ENCODE measurements around the gene UBL4B. TPM values are rescaled to one million over a fixed set of nuclear protein-coding genes. Genes with fewer than 3 reads are reported as not detected.

The UBL4B gene
- total and polyA plus RNA-seq, 9 of the 15 experiments (the other 6 are each of a cell fraction or from before 2014, with no cell fraction given), result not detected

DNA sequence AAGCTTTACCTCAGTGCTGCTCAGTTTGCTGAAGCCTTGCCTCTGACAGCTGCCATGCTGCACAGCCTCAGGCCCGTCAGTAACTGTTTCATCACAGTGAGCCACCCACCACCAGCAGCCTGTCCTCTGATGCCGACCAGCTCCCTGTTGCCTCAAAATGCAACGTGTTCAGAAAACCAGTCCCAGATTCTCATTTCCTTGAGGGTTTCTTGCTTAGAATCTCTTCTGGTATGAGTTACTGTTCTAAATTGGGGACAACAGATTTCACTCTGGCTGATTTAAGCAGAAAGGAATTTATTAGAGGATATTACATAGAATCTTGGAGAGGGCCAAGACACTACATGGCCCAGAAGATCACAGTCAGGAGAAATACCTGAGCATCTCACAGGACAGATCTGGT lies 11.0 kb downstream of the UBL4B start (continued):
- TF ChIP-seq, protein P1, sequence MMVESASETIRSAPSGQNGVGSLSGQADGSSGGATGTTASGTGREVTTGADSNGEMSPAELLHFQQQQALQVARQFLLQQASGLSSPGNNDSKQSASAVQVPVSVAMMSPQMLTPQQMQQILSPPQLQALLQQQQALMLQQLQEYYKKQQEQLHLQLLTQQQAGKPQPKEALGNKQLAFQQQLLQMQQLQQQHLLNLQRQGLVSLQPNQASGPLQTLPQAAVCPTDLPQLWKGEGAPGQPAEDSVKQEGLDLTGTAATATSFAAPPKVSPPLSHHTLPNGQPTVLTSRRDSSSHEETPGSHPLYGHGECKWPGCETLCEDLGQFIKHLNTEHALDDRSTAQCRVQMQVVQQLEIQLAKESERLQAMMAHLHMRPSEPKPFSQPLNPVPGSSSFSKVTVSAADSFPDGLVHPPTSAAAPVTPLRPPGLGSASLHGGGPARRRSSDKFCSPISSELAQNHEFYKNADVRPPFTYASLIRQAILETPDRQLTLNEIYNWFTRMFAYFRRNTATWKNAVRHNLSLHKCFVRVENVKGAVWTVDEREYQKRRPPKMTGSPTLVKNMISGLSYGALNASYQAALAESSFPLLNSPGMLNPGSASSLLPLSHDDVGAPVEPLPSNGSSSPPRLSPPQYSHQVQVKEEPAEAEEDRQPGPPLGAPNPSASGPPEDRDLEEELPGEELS (CRISPR knock-in tag; IDR thresholded peaks at IDR 0.05; ENCODE audit: borderline replicate concordance), result no peak
- TF ChIP-seq IFI16 (CRISPR knock-in tag; IDR thresholded peaks at IDR 0.05), result no peak
- TF ChIP-seq ZNF551 (CRISPR knock-in tag; IDR thresholded peaks at IDR 0.05), result no peak
- TF ChIP-seq TCF3 (CRISPR knock-in tag; IDR thresholded peaks at IDR 0.05), result no peak
- no peak for TF ChIP-seq SMAD4 (CRISPR knock-in tag; conservative IDR thresholded peaks at IDR 0.05)
- no peak for TF ChIP-seq ARID1B (IDR thresholded peaks at IDR 0.05)

DNA sequence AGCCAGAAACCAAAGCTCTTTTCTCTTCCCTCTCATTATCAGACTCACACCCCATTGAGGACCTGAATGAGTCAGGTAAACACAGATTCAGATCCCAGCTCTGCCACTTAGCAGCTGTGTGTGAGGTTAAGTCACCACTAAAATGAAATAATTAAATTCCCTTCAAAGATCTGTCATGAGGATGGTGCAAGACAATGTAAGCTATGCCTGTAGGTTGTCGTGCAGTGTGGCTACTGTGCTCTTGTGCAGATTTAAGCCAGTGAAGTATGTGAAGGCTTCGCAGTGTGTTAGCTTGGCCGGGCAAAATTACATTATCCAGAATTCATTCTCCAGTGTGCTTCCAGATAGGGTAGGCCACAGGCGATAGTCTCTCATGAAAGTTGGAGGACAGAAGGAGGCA lies 13.6 kb downstream of the UBL4B start:
- BruUV-seq (replicated peaks), result no TSS peak
- DNase-seq (ENCODE audit: extremely low read depth in 1 of 4, low spot score in 3 of 4) (no peak), FAIRE-seq (no peak), ATAC-seq (no peak)
- ChIA-PET POLR2A (no interaction called here), CTCF (ENCODE audit: low intra/inter-chr PET ratio) (no interaction called here)
- no peak overlapping the region for H3K9ac ChIP-seq (ENCODE audit: insufficient read depth in 1 of 2, low read depth in 2 of 2, low read length in 2 of 2)
- no peak overlapping the region for H3K4me3 ChIP-seq
- no peak overlapping the region for H3K4me2 ChIP-seq (ENCODE audit: insufficient read depth, low read length)
- in situ Hi-C loops (cut with MboI) (no loop called here), intact Hi-C loops (cut with micrococcal nuclease) (no loop called here)
- no peaks in the 10 kb centered on the region for H4K20me1 ChIP-seq (replicated peaks; ENCODE audit: control insufficient read depth, insufficient read depth, low read length)
- 4% methylated on average over 4 of the region's 4 CpGs for WGBS (ENCODE audit: insufficient coverage, low coverage, missing lambda C conversion rate)
- H3K27ac ChIP-seq (ENCODE audit: extremely low read depth, low read depth, low read length), result no peak overlapping the region
- peaks cover 17 to 24% of the 10 kb centered on the region in 2 experiments for H3K27me3 ChIP-seq (ENCODE audit: control insufficient read depth in 2 of 2, insufficient read depth in 2 of 2, low read length in 2 of 2)
- no peak overlapping the region for H2AFZ ChIP-seq (ENCODE audit: low read depth, low read length)
- H3K9me1 ChIP-seq (ENCODE audit: control insufficient read depth, insufficient read depth, low read length), result no peaks in the 10 kb centered on the region
- no peaks in the 10 kb centered on the region for H3K36me3 ChIP-seq (ENCODE audit: control insufficient read depth, insufficient read depth, low read length)
- H3K4me1 ChIP-seq (replicated peaks in 1 of 2; ENCODE audit: control insufficient read depth in 2 of 2, insufficient read depth in 2 of 2, low read length in 2 of 2), result peaks cover 0 to 4% of the 10 kb centered on the region in 2 experiments; a peak in 2 of 5 replicates
- peaks cover 2% of the 10 kb centered on the region for H3K9me3 ChIP-seq (replicated peaks; ENCODE audit: control insufficient read depth, insufficient read depth, low read depth, low read length)
- no peaks in the 10 kb centered on the region for H3K79me2 ChIP-seq (ENCODE audit: control insufficient read depth, insufficient read depth, low read length)
- no peak for TF ChIP-seq MCM3 (IDR thresholded peaks at IDR 0.05)
- TF ChIP-seq ETV6 (IDR thresholded peaks at IDR 0.05; ENCODE audit: borderline replicate concordance in 1 of 2, low read depth in 2 of 2, low read length in 1 of 2), result no peak
- no peak for TF ChIP-seq ETV6 (CRISPR knock-in tag; IDR thresholded peaks at IDR 0.05; ENCODE audit: borderline replicate concordance)
- 0 out of 2 replicates have a peak, but pooled peaks have one; percentile 7 for TF ChIP-seq NFIC (IDR thresholded peaks at IDR 0.05)
- TF ChIP-seq, protein P2, sequence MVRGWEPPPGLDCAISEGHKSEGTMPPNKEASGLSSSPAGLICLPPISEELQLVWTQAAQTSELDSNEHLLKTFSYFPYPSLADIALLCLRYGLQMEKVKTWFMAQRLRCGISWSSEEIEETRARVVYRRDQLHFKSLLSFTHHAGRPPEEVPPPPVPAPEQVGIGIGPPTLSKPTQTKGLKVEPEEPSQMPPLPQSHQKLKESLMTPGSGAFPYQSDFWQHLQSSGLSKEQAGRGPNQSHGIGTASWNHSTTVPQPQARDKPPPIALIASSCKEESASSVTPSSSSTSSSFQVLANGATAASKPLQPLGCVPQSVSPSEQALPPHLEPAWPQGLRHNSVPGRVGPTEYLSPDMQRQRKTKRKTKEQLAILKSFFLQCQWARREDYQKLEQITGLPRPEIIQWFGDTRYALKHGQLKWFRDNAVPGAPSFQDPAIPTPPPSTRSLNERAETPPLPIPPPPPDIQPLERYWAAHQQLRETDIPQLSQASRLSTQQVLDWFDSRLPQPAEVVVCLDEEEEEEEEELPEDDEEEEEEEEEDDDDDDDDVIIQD (CRISPR knock-in tag; IDR thresholded peaks at IDR 0.05), result no peak
- TF ChIP-seq GABPB1 (CRISPR knock-in tag; IDR thresholded peaks at IDR 0.05), result no peak
- no peak for TF ChIP-seq EZH2 (IDR thresholded peaks at IDR 0.05; ENCODE audit: borderline replicate concordance, low read depth, low read length)
- TF ChIP-seq HNRNPH1 (optimal IDR thresholded peaks at IDR 0.05; ENCODE audit: low read depth, low read length), result no peak
- TF ChIP-seq ZNF778 (CRISPR knock-in tag; IDR thresholded peaks at IDR 0.05), result no peak
- TF ChIP-seq CEBPG (CRISPR knock-in tag; IDR thresholded peaks at IDR 0.05), result no peak
- TF ChIP-seq CEBPG (tag; conservative IDR thresholded peaks at IDR 0.05 in 1 of 2, IDR thresholded peaks at IDR 0.05 in 1 of 2), result peak in 1 of 2 experiments; percentile 63; a peak in 2 of 4 replicates
- no peak for TF ChIP-seq MCM5 (IDR thresholded peaks at IDR 0.05; ENCODE audit: low read depth)
- TF ChIP-seq, protein P3, sequence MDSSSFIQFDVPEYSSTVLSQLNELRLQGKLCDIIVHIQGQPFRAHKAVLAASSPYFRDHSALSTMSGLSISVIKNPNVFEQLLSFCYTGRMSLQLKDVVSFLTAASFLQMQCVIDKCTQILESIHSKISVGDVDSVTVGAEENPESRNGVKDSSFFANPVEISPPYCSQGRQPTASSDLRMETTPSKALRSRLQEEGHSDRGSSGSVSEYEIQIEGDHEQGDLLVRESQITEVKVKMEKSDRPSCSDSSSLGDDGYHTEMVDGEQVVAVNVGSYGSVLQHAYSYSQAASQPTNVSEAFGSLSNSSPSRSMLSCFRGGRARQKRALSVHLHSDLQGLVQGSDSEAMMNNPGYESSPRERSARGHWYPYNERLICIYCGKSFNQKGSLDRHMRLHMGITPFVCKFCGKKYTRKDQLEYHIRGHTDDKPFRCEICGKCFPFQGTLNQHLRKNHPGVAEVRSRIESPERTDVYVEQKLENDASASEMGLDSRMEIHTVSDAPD (CRISPR knock-in tag; IDR thresholded peaks at IDR 0.05), result no peak
- TF ChIP-seq CBFA2T3 (IDR thresholded peaks at IDR 0.05), result no peak
